Fibroblast of the aortic adventitia (primary cell): ENCODE measurements around the gene ADAMTSL5. TPM values are rescaled to one million over a fixed set of nuclear protein-coding genes. Genes with fewer than 3 reads are reported as not detected.

ENCODE experiments used
- DNase-seq: peaks from one replicate; pipeline ENCODE4 v3.0.0-alpha.2; 2010; ENCODE audit warnings: low read depth
- H3K4me3 ChIP-seq: 2 replicates; pipeline ENCODE4 v1.5.1; 2011; ENCODE audit warnings: low read depth, mild to moderate bottlenecking, control low read depth, low read length, moderate library complexity
- CTCF ChIP-seq: IDR thresholded peaks from 2 replicates; pipeline ENCODE4 v1.5.1; 2011; ENCODE audit warnings: mild to moderate bottlenecking, low read length, control low read depth, inconsistent platforms; ENCODE audit not compliant: insufficient read depth
- total RNA-seq: library from RNA; depleted of rRNA; stranded (reverse); fragments of >200 nt; gene quantifications from 2 replicates; pipeline ENCODE4 v1.2.3, GENCODE V29; 2012; ENCODE audit warnings: low replicate concordance

The ADAMTSL5 gene
- total RNA-seq, 1 donor, result 4.2 TPM

- DNase-seq, result no peak
- H3K4me3 ChIP-seq, result no peak overlapping the region
- TF ChIP-seq CTCF, result no peak
These were observed 46.8 kb downstream of the ADAMTSL5 start for GRCh38 chr19:1466018-1466460.

- DNase-seq, result no peak
- peak; percentile 9 for TF ChIP-seq CTCF
These were observed 47.4 kb downstream of the ADAMTSL5 start for GRCh38 chr19:1465191-1466016.

GRCh38 chr19:1461862-1462261, 51.0 kb downstream of the ADAMTSL5 start:
- TF ChIP-seq CTCF, result no peak
- no peak for DNase-seq
- no peak overlapping the region for H3K4me3 ChIP-seq

More at GRCh38 chr19:1465191-1466016, 47.4 kb downstream of the ADAMTSL5 start:
- no peak overlapping the region for H3K4me3 ChIP-seq

GRCh38 chr19:1460033-1460995, 52.5 kb downstream of the ADAMTSL5 start:
- no peak for TF ChIP-seq CTCF
- no peak overlapping the region for H3K4me3 ChIP-seq
- no peak for DNase-seq

GRCh38 chr19:1459479-1459878, 53.3 kb downstream of the ADAMTSL5 start:
- DNase-seq, result no peak
- TF ChIP-seq CTCF, result no peak

GRCh38 chr19:1457892-1458291, 54.9 kb downstream of the ADAMTSL5 start:
- no peak overlapping the region for H3K4me3 ChIP-seq
- no peak for DNase-seq
- TF ChIP-seq CTCF, result no peak

More at GRCh38 chr19:1459479-1459878, 53.3 kb downstream of the ADAMTSL5 start:
- H3K4me3 ChIP-seq, result no peak overlapping the region
